Testis (tissue), 3 donors: ENCODE results near the gene MAJIN. TPM values are rescaled to one million over a fixed set of nuclear protein-coding genes. Genes with fewer than 3 reads are reported as not detected.

ENCODE experiments used
- DNase-seq: peaks from one replicate; pipeline ENCODE4 v3.0.0-alpha.2; 2019
- H3K27ac ChIP-seq, 2 donors: fragments of 200-600 bp; sonication (generic); one replicate each; pipeline ENCODE4 v1.5.1; 2019
- H3K27me3 ChIP-seq: fragments of 200-600 bp; sonication (generic); one replicate; pipeline ENCODE4 v1.5.1; 2019
- H3K36me3 ChIP-seq: fragments of 200-600 bp; sonication (generic); one replicate; pipeline ENCODE4 v1.5.1; 2017; ENCODE audit warnings: low read depth; ENCODE audit errors: missing control alignments
- H3K4me1 ChIP-seq: fragments of 200-600 bp; sonication (generic); one replicate; pipeline ENCODE4 v1.5.1; 2019
- H3K4me3 ChIP-seq, 2 donors: fragments of 200-600 bp; sonication (generic); one replicate each; pipeline ENCODE4 v1.5.1; 2017 to 2019
- H3K9me3 ChIP-seq: fragments of 200-600 bp; sonication (generic); one replicate; pipeline ENCODE4 v1.5.1; 2017
- CTCF ChIP-seq, 3 experiments: fragments of 450-650 bp in 2 of 3; fragments of 200-600 bp in 1 of 3; sonication (generic) in 1 of 3; IDR thresholded peaks; one replicate each; pipeline ENCODE4 v1.5.1; 2016 to 2019; ENCODE audit warnings: antibody characterized with exemption in 3 of 3, mild to moderate bottlenecking in 2 of 3, moderate library complexity in 1 of 3
- POLR2A ChIP-seq: fragments of 450-650 bp; IDR thresholded peaks from one replicate; pipeline ENCODE4 v1.6.1; 2017; ENCODE audit warnings: antibody characterized with exemption, mild to moderate bottlenecking, moderate library complexity
- WGBS, 2 donors: methylation state at CpG; one replicate each; pipeline ENCODE4 v1.1.5; 2018; 5-methylcytosine and 5-hydroxymethylcytosine counted together
- intact Hi-C: fragments of 100-400 bp; cut with DNase I; formaldehyde crosslinking; loops from one replicate; pipeline ENCODE4 v1.15.1; 2023; ENCODE audit warnings: low total_unique reads
- polyA plus RNA-seq: library from polyadenylated mRNA; stranded (reverse); fragments of 350-450 nt; fragmentation: Illumina TruSeq; extraction: RNeasy Lipid Tissue Mini Kit (QIAGEN cat#74804); gene quantifications from one replicate; pipeline ENCODE4 v1.2.3, GENCODE V29; 2014; ENCODE audit warnings: low read depth, low replicate concordance; ENCODE audit not compliant: insufficient read depth
- total RNA-seq, 2 donors: library from RNA; depleted of rRNA; stranded (reverse); fragments of >200 nt; gene quantifications; one replicate each; pipeline ENCODE4 v1.2.3, GENCODE V29; 2016

Gene MAJIN
- total and polyA plus RNA-seq, 3 donors from 2014 or later: 14.4 to 36.4 (median 34.8) TPM

- Histone ChIP-seq H3K27me3 (no peaks in the 10 kb centered on the region), H3K4me1 (no peaks in the 10 kb centered on the region), H3K27ac (no peak overlapping the region), H3K36me3 (no peaks in the 10 kb centered on the region), H3K9me3 (no peaks in the 10 kb centered on the region), H3K4me3 (no peak overlapping the region)
- no peak for TF ChIP-seq CTCF (IDR thresholded peaks at IDR 0.05)
- no peak for TF ChIP-seq POLR2A
- intact Hi-C loops: no loop called here
- 54 to 73% methylated on average over 4 to 5 of the region's 5 CpGs for WGBS, 2 donors
- DNase-seq: no peak
These were observed 17.7 kb downstream of the MAJIN start for GRCh38 chr11:64954201-64954600.

- Histone ChIP-seq H3K27ac (no peak overlapping the region), H3K27me3 (no peaks in the 10 kb centered on the region), H3K9me3 (no peaks in the 10 kb centered on the region), H3K36me3 (no peaks in the 10 kb centered on the region), H3K4me1 (no peaks in the 10 kb centered on the region), H3K4me3 (no peak overlapping the region)
- no peak for TF ChIP-seq CTCF (IDR thresholded peaks at IDR 0.05)
- no peak for TF ChIP-seq POLR2A
- intact Hi-C loops: no loop called here
- 76 to 82% methylated on average over 4 of the region's 4 CpGs for WGBS, 2 donors
- no peak for DNase-seq
These were observed 20.4 kb downstream of the MAJIN start for GRCh38 chr11:64951529-64951928.

GRCh38 chr11:64947208-64947814, 24.6 kb downstream of the MAJIN start:
- H3K9me3 ChIP-seq: no peaks in the 10 kb centered on the region
- H3K4me3 ChIP-seq: no peak overlapping the region
- DNase-seq: no peak
- 64 to 71% methylated on average over 5 of the region's 5 CpGs for WGBS, 2 donors
- no peak for TF ChIP-seq POLR2A
- TF ChIP-seq CTCF (IDR thresholded peaks at IDR 0.05): no peak
- no peaks in the 10 kb centered on the region for H3K36me3 ChIP-seq
- intact Hi-C loops: no loop called here
- H3K27me3 ChIP-seq: no peaks in the 10 kb centered on the region
- no peak overlapping the region for H3K27ac ChIP-seq
- no peaks in the 10 kb centered on the region for H3K4me1 ChIP-seq

GRCh38 chr11:64936539-64936938, 35.4 kb downstream of the MAJIN start:
- Histone ChIP-seq H3K9me3 (no peaks in the 10 kb centered on the region), H3K4me1 (no peaks in the 10 kb centered on the region), H3K4me3 (no peak overlapping the region), H3K27me3 (no peaks in the 10 kb centered on the region), H3K27ac (no peak overlapping the region), H3K36me3 (no peaks in the 10 kb centered on the region)
- WGBS, 2 donors: 80 to 90% methylated on average over 4 of the region's 4 CpGs
- DNase-seq: no peak
- TF ChIP-seq CTCF (IDR thresholded peaks at IDR 0.05) (no peak), POLR2A (no peak)
- intact Hi-C loops: no loop called here

- no peaks in the 10 kb centered on the region for H3K36me3 ChIP-seq
These were observed 36.4 kb downstream of the MAJIN start, which contains the start of gene GPHA2 for GRCh38 chr11:64935359-64936081. Gene GPHA2 (minus strand): TSS chr11:64935893. CDS start chr11:64935460, 433 bp downstream.

More at GRCh38 chr11:64935359-64936081, 36.4 kb downstream of the MAJIN start, which contains the start of gene GPHA2:
- 67 to 69% methylated on average over 12 to 14 of the region's 14 CpGs for WGBS, 2 donors
- no peak for TF ChIP-seq CTCF (IDR thresholded peaks at IDR 0.05)
- TF ChIP-seq POLR2A: no peak
- no peaks in the 10 kb centered on the region for H3K4me1 ChIP-seq
- intact Hi-C loops: no loop called here
- no peak for DNase-seq
- H3K9me3 ChIP-seq: no peaks in the 10 kb centered on the region
- no peak within 1 kb of the TSS for H3K4me3 ChIP-seq
- no peak within 1 kb of the TSS for H3K27ac ChIP-seq
- H3K27me3 ChIP-seq: no peaks in the 10 kb centered on the region
